HEK293T (cell line): Measurements from ENCODE around the gene GAK.

Source experiments
- CTCF ChIA-PET: fragments of 350-600 bp; formaldehyde crosslinking; extraction: SDS; loops from one replicate; lab custom pipeline; 2021; ENCODE audit warnings: antibody characterized with exemption, inconsistent platforms; lab: Yijun Ruan, JAX
- POLR2A ChIA-PET: fragments of 350-600 bp; formaldehyde crosslinking; extraction: SDS; loops from one replicate; lab custom pipeline; 2020; ENCODE audit warnings: antibody characterized with exemption, inconsistent platforms; lab: Yijun Ruan, JAX
- DNase-seq: peaks from one replicate; pipeline ENCODE4 v3.0.0; 2012; ENCODE audit warnings: mixed read lengths; ENCODE audit errors: extremely low spot score
- ARNT ChIP-seq: fragments of 450-650 bp; IDR thresholded peaks from 2 replicates; pipeline ENCODE4 v1.6.1; 2017; ENCODE audit warnings: mild to moderate bottlenecking
- BHLHE40 ChIP-seq: fragments of 450-650 bp; IDR thresholded peaks from 2 replicates; pipeline ENCODE4 v1.6.1; 2016; ENCODE audit warnings: mild to moderate bottlenecking, moderate library complexity, borderline replicate concordance
- CTBP1 ChIP-seq: fragments of 450-650 bp; IDR thresholded peaks from 2 replicates; pipeline ENCODE4 v1.6.1; 2016; ENCODE audit warnings: borderline replicate concordance
- ELF4 ChIP-seq: fragments of 450-650 bp; IDR thresholded peaks from 2 replicates; pipeline ENCODE4 v1.6.1; 2017; ENCODE audit warnings: antibody characterized with exemption
- FOXA1 ChIP-seq: fragments of 450-650 bp; IDR thresholded peaks from 2 replicates; pipeline ENCODE4 v1.6.1; 2016; ENCODE audit warnings: mild to moderate bottlenecking
- FOXK2 ChIP-seq: fragments of 450-650 bp; IDR thresholded peaks from 2 replicates; pipeline ENCODE4 v1.6.1; 2016; ENCODE audit warnings: mild to moderate bottlenecking
- FOXM1 ChIP-seq: fragments of 450-650 bp; IDR thresholded peaks from 2 replicates; pipeline ENCODE4 v1.6.1; 2017; ENCODE audit warnings: mild to moderate bottlenecking, borderline replicate concordance
- HDGF ChIP-seq: fragments of 450-650 bp; IDR thresholded peaks from 2 replicates; pipeline ENCODE4 v1.6.1; 2017; ENCODE audit warnings: antibody characterized with exemption, borderline replicate concordance
- L3MBTL2 ChIP-seq: fragments of 450-650 bp; conservative IDR thresholded peaks from 2 replicates; pipeline ENCODE4 v1.6.1; 2016; ENCODE audit warnings: mild to moderate bottlenecking
- LEF1 ChIP-seq: fragments of 450-650 bp; IDR thresholded peaks from 2 replicates; pipeline ENCODE4 v1.6.1; 2017; ENCODE audit warnings: mild to moderate bottlenecking, borderline replicate concordance
- NFRKB ChIP-seq: fragments of 450-650 bp; IDR thresholded peaks from 2 replicates; pipeline ENCODE4 v1.6.1; 2016; ENCODE audit warnings: mild to moderate bottlenecking, moderate library complexity
- PKNOX1 ChIP-seq: fragments of 450-650 bp; IDR thresholded peaks from 2 replicates; pipeline ENCODE4 v1.6.1; 2016
- SP1 ChIP-seq: fragments of 450-650 bp; IDR thresholded peaks from 2 replicates; pipeline ENCODE4 v1.6.1; 2017
- SUZ12 ChIP-seq: fragments of 450-650 bp; IDR thresholded peaks from 2 replicates; pipeline ENCODE4 v1.6.1; 2016; ENCODE audit warnings: mild to moderate bottlenecking
- TARDBP ChIP-seq: fragments of 450-650 bp; IDR thresholded peaks from 2 replicates; pipeline ENCODE4 v1.6.1; 2016
- ZNF384 ChIP-seq: fragments of 450-650 bp; IDR thresholded peaks from 2 replicates; pipeline ENCODE4 v1.6.1; 2016

Gene GAK

GRCh38 chr4:917992-918391 lies 14.1 kb downstream of the GAK start:
- no peak for TF ChIP-seq CTBP1
- no peak for TF ChIP-seq HDGF
- no peak for TF ChIP-seq FOXK2
- no peak for TF ChIP-seq PKNOX1
- no peak for TF ChIP-seq ZNF384
- TF ChIP-seq TARDBP: no peak
- TF ChIP-seq NFRKB: no peak
- no peak for TF ChIP-seq SUZ12
- no peak for TF ChIP-seq L3MBTL2
- no peak for DNase-seq
- POLR2A ChIA-PET: no interaction called here
- CTCF ChIA-PET: no interaction called here

GRCh38 chr4:917466-917865 lies 14.7 kb downstream of the GAK start:
- TF ChIP-seq ELF4: no peak
- no peak for TF ChIP-seq CTBP1
- TF ChIP-seq NFRKB: no peak
- TF ChIP-seq LEF1: no peak
- TF ChIP-seq SUZ12: no peak
- TF ChIP-seq SP1: no peak
- TF ChIP-seq L3MBTL2: no peak
- TF ChIP-seq FOXK2: no peak
- no peak for TF ChIP-seq TARDBP
- TF ChIP-seq PKNOX1: no peak
- CTCF ChIA-PET: no interaction called here
- no peak for DNase-seq
- POLR2A ChIA-PET: no interaction called here

- ChIA-PET CTCF (no interaction called here), POLR2A (no interaction called here)
- TF ChIP-seq HDGF (no peak), NFRKB (no peak), TARDBP (no peak)
- no peak for DNase-seq
These were observed 16.5 kb downstream of the GAK start for GRCh38 chr4:915595-915994.

- ChIA-PET CTCF (no interaction called here), POLR2A (no interaction called here)
- DNase-seq: no peak
- no peak for TF ChIP-seq NFRKB
- no peak for TF ChIP-seq SP1
- no peak for TF ChIP-seq FOXM1
- TF ChIP-seq ELF4: no peak
- TF ChIP-seq CTBP1: no peak
- no peak for TF ChIP-seq TARDBP
- no peak for TF ChIP-seq PKNOX1
- TF ChIP-seq LEF1: no peak
- TF ChIP-seq BHLHE40: no peak
- no peak for TF ChIP-seq FOXK2
- TF ChIP-seq SUZ12: no peak
These were observed 17.1 kb downstream of the GAK start for GRCh38 chr4:915041-915474.

GRCh38 chr4:914531-914930 lies 17.6 kb downstream of the GAK start:
- no peak for DNase-seq
- POLR2A ChIA-PET: no interaction called here
- CTCF ChIA-PET: no interaction called here
- TF ChIP-seq FOXM1: no peak
- TF ChIP-seq NFRKB: no peak
- TF ChIP-seq BHLHE40: no peak
- TF ChIP-seq ARNT: no peak
- no peak for TF ChIP-seq FOXK2
- no peak for TF ChIP-seq SP1
- TF ChIP-seq FOXA1: no peak
- TF ChIP-seq ELF4: no peak
- TF ChIP-seq PKNOX1: no peak
- no peak for TF ChIP-seq HDGF
- TF ChIP-seq CTBP1: no peak
- no peak for TF ChIP-seq ZNF384
- no peak for TF ChIP-seq SUZ12
- no peak for TF ChIP-seq L3MBTL2
- no peak for TF ChIP-seq TARDBP
- TF ChIP-seq LEF1: no peak

- no peak for DNase-seq
- TF ChIP-seq LEF1 (no peak), NFRKB (no peak), ZNF384 (no peak), CTBP1 (no peak), ELF4 (no peak), PKNOX1 (no peak), SUZ12 (no peak), HDGF (no peak), FOXA1 (no peak), L3MBTL2 (no peak), ARNT (no peak), SP1 (no peak), FOXM1 (no peak), FOXK2 (no peak)
- ChIA-PET CTCF (no interaction called here), POLR2A (no interaction called here)
These were observed 18.9 kb downstream of the GAK start for GRCh38 chr4:913280-913618.
